Ecto neural progenitor cell (in vitro differentiated cells): ENCODE data around the gene TREX2.

Experiments
- DNase-seq: peaks from one replicate; pipeline ENCODE4 v3.0.0-alpha.2; 2018; ENCODE audit warnings: low spot score

TREX2 gene

DNA sequence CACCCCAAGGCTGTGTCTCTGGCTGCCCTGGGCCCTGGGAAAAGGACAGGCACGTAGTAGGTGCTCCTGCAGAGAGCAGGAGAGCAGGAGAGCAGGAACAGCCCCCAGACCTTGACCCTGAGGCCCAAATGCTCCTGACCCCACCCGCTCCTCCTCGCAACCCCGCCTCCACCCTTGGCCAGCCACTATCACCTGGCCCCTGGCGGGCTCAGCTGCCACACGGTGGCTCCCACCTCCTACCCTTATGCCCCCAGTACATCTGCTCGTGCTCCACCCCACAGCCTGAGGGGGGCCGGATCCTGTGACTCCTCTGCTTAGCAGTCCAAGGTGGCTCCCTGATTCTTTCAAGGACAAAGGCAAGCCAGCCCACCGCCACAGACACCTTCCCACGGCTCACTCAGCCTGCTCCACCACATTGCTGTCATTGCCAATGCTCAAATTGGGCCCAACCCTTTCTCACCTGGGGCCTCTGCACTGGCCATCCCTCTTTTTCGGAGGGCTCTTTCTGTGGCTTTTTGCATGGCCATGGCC is 30.0 kb upstream of the TREX2 start:
- no peak for DNase-seq

- no peak for DNase-seq
Measured at GRCh38 chrX:153475271-153475670, 29.4 kb upstream of the TREX2 start.

- no peak for DNase-seq
Measured at GRCh38 chrX:153474718-153475117, 28.9 kb upstream of the TREX2 start.

DNA sequence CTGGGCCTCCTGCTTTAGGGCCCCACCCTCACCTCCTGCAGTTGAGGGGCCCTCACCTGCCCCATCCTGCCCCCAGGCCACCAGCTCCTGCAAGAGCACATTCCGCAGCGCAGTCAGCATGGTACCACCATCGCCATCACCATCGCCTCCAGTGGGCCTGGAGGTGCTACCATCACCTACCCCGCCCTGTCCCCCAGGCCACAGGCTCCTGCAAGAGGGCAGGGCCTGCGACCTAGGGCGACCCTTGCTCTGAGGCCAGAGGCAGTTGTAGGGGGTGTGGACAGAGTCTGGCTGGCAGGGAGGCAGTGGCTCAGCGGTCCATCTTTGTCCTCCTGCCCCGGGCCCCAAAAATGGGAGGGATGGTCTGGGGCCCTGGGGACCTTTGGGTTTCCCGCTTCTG is 28.4 kb upstream of the TREX2 start:
- no peak for DNase-seq

- DNase-seq, result no peak
Measured at GRCh38 chrX:153473126-153473525, 27.3 kb upstream of the TREX2 start.

GRCh38 chrX:153471663-153472280 is 25.9 kb upstream of the TREX2 start:
- no peak for DNase-seq

- peak; percentile 94 for DNase-seq
Measured at GRCh38 chrX:153470411-153471363, 24.8 kb upstream of the TREX2 start, which contains the start of gene HAUS7. HAUS7 (minus strand) TSS chrX:153470576; CDS start chrX:153470557, 19 bp downstream.

DNA sequence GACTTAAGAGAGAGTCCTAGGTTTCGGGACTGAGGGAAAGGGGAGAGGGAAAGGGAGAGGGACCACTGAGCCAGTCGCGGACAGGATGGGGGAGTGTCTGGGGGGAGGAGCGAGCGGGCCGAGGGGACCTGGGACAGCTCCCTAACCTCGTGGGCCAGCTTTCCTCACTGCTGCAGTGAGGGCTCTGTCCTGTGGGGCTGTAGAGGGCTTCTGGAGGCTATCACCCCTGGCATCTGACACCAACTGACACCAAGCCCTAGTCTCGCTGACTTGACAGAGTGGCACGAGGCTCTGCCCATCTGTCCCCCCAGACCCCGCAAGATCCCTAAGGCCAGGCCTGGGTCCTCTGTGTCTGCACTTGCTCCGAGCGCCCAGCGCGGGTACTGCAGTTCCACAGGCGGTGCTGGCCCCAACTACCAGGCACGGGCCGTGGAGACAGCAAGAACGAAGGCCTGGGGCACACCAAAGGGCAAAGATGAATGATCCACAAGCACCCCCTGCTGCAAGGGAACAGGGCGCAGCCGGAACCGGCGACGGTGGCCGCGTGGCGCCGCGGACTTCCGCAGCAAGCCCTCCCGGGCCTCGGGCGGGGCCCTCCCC is 24.1 kb upstream of the TREX2 start:
- DNase-seq, result peak; percentile 55

GRCh38 chrX:153468008-153468580 is 22.2 kb upstream of the TREX2 start:
- no peak for DNase-seq

GRCh38 chrX:153465691-153466380 is 20.0 kb upstream of the TREX2 start:
- DNase-seq, result no peak

- DNase-seq, result no peak
Measured at GRCh38 chrX:153464116-153464515, 18.3 kb upstream of the TREX2 start.

- no peak for DNase-seq
Measured at GRCh38 chrX:153463556-153463955, 17.7 kb upstream of the TREX2 start.

DNA sequence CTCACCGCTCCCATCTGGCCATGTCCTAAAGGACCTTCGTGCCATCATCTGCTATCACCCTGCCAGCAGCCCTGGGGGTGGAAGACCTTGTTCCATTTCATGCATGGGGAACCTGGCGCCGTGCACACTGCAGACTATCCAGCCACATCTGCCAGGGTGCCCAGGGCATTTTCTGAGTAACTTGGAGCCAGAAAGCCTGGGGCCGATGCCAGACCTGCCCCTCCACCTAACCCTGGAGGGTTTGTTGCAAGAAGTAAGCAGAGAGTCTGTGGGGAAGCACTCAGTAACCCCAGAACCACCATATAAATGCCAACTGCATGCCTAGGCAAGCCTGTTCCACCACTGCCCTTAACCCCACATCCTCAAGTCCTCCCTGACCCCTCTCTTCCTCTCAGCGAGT is 17.2 kb upstream of the TREX2 start:
- no peak for DNase-seq

- no peak for DNase-seq
Measured at GRCh38 chrX:153462291-153462690, 16.4 kb upstream of the TREX2 start.

- peak; percentile 61 for DNase-seq
Measured at GRCh38 chrX:153460826-153461225, 15.0 kb upstream of the TREX2 start.

- DNase-seq, result no peak
Measured at GRCh38 chrX:153459986-153460385, 14.1 kb upstream of the TREX2 start.

- no peak for DNase-seq
Measured at GRCh38 chrX:153458476-153458875, 12.6 kb upstream of the TREX2 start.

DNA sequence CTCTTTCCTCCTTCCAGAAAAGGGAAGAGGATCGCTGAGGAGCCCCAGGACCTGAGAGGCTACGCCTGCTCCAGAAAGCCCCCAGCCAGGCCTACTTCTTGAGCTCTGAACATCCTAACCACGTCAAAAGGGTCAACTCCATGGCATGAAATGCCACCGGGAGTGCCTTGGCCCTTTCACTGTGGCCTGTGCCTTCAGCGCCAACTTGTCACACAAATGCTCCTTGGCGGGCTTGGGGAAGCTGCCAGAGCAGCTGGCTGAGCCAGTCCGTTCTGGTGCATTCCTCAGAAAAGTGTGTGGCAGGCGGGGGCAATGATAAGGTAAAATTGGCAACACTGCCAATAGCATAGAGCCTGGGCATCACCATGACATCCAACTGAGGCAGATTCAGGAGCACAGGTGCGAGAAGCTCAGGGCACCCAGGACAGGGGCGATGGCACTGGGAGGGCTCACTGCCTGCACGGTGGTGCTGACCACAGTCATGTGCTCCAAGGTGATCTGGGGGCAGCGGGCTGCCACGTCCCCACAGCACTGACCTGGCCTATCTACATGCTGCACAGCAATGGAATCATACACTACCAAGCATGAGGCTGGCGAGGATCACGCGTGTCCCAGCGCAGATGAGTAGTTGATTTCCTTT is 12.1 kb upstream of the TREX2 start:
- no peak for DNase-seq

- no peak for DNase-seq
Measured at GRCh38 chrX:153457136-153457825, 11.4 kb upstream of the TREX2 start.

- DNase-seq, result no peak
Measured at GRCh38 chrX:153456704-153457103, 10.8 kb upstream of the TREX2 start.

DNA sequence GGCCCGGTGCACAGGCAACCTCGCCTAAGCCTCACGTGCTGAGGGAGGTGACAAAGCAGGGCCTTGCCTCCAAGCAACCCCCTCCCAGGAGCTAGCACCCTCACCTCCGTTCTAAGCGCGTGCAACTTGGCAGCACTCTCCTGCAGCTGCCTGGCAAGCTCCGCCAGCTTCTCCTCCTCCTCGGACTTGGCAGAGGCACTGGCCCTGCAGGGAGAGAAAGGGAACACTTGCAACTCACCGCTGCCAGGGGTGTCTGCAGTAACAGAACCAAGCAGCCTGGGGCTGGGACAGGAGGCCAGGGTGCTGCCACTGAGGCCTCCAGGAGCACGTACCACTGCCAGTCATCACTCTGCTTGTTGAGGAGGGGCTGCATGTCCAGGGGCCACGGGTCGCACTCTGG is 10.3 kb upstream of the TREX2 start:
- DNase-seq, result no peak
